Hepatic stellate cell (primary cell): ENCODE data around the gene NRP1.
A peak's percentile ranks its signal among the peaks of the same experiment; 100 is the strongest.

ENCODE experiments used
- DNase-seq: peaks from one replicate; pipeline ENCODE4 v3.0.0; 2011; ENCODE audit warnings: low spot score

The NRP1 gene

GRCh38 chr10:33212061-33212748 is 122.3 kb downstream of the NRP1 start:
- no peak for DNase-seq

DNA sequence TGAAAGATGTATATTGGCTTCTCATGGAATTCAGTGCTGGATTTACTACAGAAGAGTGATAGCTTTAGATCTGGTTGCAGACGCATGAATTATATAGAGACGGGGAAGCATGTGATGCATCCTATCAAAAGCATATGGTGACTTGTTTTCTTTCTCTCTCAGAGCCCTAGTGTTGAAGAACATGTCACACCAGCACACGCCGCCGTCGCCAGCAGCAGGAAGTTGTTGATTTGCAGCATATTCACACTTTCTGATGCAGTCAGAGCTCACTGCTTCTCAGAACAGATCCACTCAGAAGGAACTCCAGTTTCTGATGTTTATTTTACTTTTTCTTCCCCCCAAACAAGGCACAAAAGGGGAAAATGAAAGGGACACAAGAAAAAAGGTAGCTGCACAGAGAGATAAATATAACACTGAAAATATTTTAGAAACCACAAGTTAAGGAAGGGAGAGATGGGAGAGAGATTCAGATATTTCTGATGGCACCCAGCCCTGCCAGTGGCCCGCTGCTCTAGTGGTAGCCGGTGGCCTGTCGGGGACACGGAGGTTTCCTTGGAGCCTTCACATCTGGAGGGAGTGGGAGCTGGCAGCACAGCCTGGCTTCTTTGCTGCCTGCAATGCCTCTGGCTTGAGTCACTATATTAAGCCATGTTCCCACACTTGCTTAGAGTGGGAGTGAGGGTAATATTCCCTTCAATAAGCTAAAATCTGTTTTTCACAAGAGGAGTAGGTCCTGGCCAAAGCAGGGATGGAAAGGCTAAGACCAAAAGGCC is 123.2 kb downstream of the NRP1 start:
- peak; percentile 81 for DNase-seq

- DNase-seq: no peak
These were observed 124.7 kb downstream of the NRP1 start for GRCh38 chr10:33209802-33210201.

DNA sequence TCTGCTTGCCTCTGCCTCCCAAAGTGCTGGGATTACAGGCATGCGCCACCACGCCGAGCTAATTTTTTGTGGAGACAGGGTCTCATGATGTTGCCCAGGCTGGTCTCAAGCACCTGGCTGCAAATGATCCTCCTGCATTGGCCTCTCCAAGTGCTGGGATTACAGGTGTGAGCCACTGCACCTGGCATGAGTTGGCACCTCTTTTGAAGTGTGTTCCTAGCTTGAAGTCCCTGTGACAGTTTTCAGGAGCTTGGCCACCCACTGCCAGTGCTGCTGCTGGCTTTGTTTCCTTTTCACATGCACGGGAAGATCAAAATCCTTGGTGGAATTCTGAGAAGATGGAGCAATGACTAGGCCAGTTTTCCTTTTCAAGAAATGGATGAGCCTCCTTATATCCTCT is 126.3 kb downstream of the NRP1 start:
- DNase-seq: no peak

- DNase-seq: no peak
These were observed 130.4 kb downstream of the NRP1 start for GRCh38 chr10:33204031-33204430.

- DNase-seq: no peak
These were observed 132.5 kb downstream of the NRP1 start for GRCh38 chr10:33201971-33202370.

DNA sequence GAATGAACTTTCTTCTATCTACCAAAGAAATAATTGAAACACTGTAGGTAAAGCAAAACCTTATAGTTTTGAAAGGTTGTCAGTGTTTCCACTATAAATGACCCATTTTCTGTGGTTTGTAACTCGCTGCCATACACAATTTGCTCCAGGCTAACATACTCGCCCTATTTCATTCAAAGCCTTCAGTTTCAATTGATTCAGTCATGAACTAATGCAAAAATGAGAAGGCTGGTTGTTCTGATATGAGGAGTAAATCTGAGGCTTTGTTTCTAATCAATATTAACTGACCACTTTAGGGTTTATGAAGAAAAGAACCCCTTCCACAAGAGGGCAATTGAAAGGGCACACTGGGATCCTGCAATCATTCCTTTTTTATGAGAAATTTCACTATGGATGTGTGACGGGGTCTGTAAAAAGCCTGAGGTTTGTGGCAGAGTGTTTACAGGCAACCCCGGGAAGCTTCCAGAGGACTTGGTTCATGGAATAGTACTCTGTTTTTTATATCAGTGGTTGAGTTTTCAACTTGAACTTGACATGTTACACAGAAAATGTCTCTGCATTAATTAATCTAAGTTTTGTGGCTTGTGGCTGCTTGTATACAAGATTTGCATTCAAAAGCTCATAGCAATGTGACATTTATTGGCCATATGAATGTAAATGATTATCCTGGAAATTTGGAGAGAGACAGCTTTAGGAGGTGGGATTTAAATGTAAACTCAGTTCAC is 133.2 kb downstream of the NRP1 start:
- no peak for DNase-seq

GRCh38 chr10:33199731-33200232 is 134.7 kb downstream of the NRP1 start:
- no peak for DNase-seq

GRCh38 chr10:33198610-33199009 is 135.9 kb downstream of the NRP1 start:
- no peak for DNase-seq

GRCh38 chr10:33196710-33197491 is 137.6 kb downstream of the NRP1 start:
- no peak for DNase-seq

DNA sequence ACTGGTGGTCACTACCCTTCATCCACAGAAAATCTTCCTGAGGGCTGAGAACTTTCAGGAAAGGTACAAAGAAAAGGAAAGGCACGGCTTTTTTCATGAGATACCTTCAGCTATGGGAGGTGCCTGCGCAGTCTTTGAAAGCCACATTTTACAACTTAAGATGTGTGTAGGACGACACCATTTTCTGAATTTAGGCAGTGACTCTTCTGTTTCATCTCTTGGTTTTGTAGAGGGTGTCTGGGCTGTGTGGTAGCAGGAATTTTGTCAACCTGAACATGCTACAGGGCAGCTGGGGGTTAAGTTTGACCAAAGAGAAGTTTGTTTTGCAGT is 138.1 kb downstream of the NRP1 start:
- DNase-seq: no peak

DNA sequence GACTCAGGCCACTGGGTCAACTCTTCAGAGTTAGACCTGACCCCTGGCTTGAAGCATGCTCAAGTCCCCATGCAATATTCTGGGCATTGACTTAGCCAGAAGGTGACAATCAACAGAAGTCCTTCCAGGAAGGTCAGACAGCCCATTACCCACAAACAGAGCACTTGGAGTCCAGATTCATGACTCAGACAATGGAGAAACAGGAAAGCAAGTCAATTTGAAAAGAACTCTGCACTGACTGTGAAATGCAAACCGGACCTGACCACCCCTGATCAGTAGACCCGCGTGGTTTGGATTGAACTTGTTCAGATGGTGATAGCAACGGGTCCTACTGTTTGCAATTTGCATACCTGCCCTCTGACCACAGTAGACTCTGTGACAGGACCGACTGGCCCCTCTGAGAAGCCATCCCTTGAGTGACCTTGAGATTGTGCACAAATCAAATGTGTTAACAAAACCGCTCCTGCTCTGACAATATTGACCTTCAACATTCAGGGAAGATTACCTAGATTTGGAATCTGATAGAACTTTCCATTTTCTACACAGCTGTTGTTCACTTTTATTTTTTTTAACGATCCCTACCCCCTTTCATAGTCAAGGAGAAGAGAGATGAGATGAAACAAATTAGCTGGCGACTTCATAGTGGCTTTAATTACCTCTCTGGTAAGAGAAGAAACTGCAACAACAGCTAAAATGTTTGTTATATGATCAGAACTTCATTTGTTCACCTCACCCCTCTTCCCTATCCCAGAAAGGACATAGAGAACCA is 138.7 kb downstream of the NRP1 start:
- DNase-seq: no peak

- no peak for DNase-seq
These were observed 140.6 kb downstream of the NRP1 start for GRCh38 chr10:33193701-33194521.

- peak; percentile 59 for DNase-seq
These were observed 141.3 kb downstream of the NRP1 start for GRCh38 chr10:33193057-33193700.

DNA sequence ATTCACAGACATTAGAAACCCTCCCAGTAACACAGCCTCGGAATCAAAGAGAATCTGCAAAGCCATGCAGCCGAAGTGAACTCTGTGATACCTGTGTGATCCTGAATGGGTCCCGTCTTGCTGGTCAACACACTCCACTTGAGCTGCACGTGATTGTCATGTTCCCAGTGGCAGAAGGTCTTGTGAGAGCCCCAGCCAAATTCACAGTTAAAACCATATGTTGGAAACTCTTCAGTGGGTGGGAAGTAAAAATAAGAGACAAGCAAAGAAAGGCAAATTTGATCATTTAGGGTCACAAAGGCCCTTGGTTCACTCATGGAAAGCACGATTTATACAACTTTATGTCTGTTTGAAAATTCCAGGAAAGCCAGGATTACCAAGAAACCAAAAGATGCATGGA is 142.3 kb downstream of the NRP1 start:
- no peak for DNase-seq

DNA sequence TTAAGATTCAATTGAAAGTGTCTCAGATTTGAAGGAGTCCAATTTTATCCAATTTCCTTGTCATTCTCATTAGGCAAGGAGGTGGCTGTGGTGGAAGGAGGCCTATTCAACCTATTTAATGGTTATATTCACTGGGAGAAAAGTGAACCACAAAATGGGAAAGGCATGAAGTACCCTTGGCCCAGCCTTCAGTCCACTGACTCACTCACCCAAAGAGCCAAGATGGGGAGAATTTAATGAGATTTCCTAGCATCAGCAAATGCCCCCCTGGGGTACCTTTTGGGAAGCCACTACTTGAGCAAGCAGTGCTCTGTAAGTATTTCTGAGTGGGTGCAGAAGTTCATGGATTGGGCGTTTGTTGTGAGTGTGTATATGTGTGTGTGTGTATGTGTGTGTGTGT is 144.1 kb downstream of the NRP1 start:
- no peak for DNase-seq

DNA sequence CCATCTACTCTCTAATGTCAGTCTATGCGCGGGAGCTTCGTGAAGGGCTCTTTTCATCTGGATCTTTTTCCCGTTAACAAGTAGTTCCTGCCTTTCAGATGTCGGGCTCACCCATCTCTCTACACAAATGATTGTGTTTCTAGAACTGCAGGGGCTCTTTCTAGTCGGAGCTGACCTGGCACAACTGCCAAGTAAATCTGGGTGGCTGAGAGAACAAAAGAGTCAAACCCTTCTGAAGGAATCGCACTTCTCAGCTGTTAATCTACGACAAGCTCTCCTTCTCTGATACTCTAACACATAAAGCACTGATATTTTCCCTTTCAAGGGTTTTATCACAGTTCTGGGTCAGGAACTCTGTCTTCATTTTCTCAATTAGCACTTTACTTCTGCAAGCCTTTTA is 144.7 kb downstream of the NRP1 start:
- DNase-seq: no peak

- no peak for DNase-seq
These were observed 145.1 kb downstream of the NRP1 start for GRCh38 chr10:33189363-33189762.

GRCh38 chr10:33187427-33187999 is 147.0 kb downstream of the NRP1 start:
- DNase-seq: no peak

DNA sequence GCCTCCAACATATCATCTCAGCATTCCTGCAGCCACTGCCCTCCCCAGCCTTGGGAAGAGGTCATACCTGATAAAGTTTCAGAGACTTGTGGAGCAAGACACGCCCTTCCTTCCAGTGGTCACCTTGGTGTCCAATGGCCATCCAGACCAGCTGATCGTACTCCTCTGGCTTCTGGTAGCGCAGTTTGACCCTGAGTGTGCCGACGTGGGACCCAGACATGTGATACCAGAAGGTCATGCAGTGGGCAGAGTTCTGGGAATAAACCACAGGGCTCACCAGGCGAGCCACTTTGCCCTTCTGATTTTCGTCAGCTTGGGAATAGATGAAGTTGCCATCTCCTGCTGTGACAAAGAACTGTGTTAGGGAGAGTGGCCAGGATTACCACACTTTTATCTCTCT is 148.3 kb downstream of the NRP1 start:
- no peak for DNase-seq
